ENCODE data around the gene SPATA31D3. TPM values are rescaled to one million over a fixed set of nuclear protein-coding genes. Genes with fewer than 3 reads are reported as not detected.
"Not testable (repeated sequence)": the region's sequence is repeated elsewhere in the genome, so short reads cannot be mapped to it uniquely, and the experiment has no call there.

SPATA31D3 gene
- not detected in 2 replicates for total RNA-seq (2021; fragmentation: NEBNext Ultra II Directional; extraction: Animal tissue kit (Norgen Biotek cat#: 25700))
- not detected in 2 replicates for polyA plus RNA-seq (2011; rRNA removed)
- not detected for polyA plus RNA-seq (2011; cell fraction: cytosol; rRNA removed)
- not detected for polyA plus RNA-seq (2011; cell fraction: nucleus; rRNA removed)
- not detected in 4 replicates for polyA plus RNA-seq (2012, experiment 1 of 2)
- polyA plus RNA-seq (2012, experiment 2 of 2) = not detected
- not detected for polyA plus RNA-seq (2013, experiment 1 of 2)
- not detected for polyA plus RNA-seq (2013, experiment 2 of 2)
- not detected in 2 replicates for polyA minus RNA-seq (2011; rRNA and poly(A)+ RNA removed)
- polyA minus RNA-seq (2011; cell fraction: cytosol; rRNA and poly(A)+ RNA removed) = not detected
- polyA minus RNA-seq (2011; cell fraction: nucleus; rRNA and poly(A)+ RNA removed) = not detected
- long read RNA-seq, experiment 1 = 0 reads
- long read RNA-seq, experiment 2 = 0 reads

DNA sequence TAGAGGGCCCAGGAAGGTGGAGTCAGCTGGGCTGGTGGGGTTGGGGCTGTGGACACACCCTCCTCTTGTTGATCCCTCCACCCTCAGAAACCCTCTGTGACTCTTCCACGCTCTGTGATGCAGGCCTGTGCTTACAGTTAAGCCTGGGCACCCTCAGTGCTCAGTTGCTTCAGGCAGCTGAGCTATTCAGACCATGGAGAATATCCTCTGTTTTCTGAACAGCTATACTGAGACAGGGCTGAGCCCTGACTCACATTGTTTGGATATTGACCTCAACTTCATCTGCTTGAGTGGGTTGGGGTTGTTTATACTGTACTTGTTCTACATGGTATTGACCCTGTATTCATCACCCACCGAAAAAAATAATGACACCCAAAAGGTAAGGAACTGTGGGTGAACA is at the start of gene SPATA31D3:
SPATA31D3 (plus strand) TSS at position 108 of the 400 bp plus-strand sequence; CDS start at position 194, 86 bp downstream.
- H2AFZ ChIP-seq (ENCODE audit: low read length); H3K4me3 ChIP-seq (ENCODE audit: extremely low read depth in 1 of 4, insufficient read depth in 2 of 4, low read depth in 3 of 4, low read length in 4 of 4); H4K20me1 ChIP-seq (replicated peaks in 1 of 2; ENCODE audit: control insufficient read depth in 1 of 2, insufficient read depth in 2 of 2, low read length in 2 of 2); H3K27me3 ChIP-seq (replicated peaks in 1 of 4; ENCODE audit: control insufficient read depth in 3 of 4, extremely low read depth in 1 of 4, insufficient read depth in 3 of 4, low read length in 3 of 4); FAIRE-seq; H3K79me2 ChIP-seq (ENCODE audit: control insufficient read depth in 1 of 2, insufficient read depth in 2 of 2, low read length in 2 of 2); H3K23ac ChIP-seq (ENCODE audit: insufficient read length); CTCF ChIA-PET (ENCODE audit: partially characterized antibody); H3K9ac ChIP-seq (replicated peaks in 1 of 4; ENCODE audit: extremely low read depth in 1 of 4, low read depth in 3 of 4, low read length in 3 of 4); H3K9me3 ChIP-seq (ENCODE audit: insufficient read depth in 2 of 2, low read depth in 1 of 2, low read length in 1 of 2); H3K4me1 ChIP-seq (replicated peaks in 1 of 4; ENCODE audit: control insufficient read depth in 3 of 4, insufficient read depth in 4 of 4, low read length in 3 of 4); H3K56ac ChIP-seq (replicated peaks; ENCODE audit: insufficient read length, low read depth, low read length); H2AK5ac ChIP-seq (ENCODE audit: low read depth, low read length); H4K5ac ChIP-seq (ENCODE audit: insufficient read length, low read depth, low read length); H2BK5ac ChIP-seq (ENCODE audit: low read depth, low read length); H3K79me1 ChIP-seq (ENCODE audit: low read depth, low read length); H2BK12ac ChIP-seq (ENCODE audit: low read depth, low read length); H3K4me2 ChIP-seq (ENCODE audit: insufficient read depth in 1 of 2, low read depth in 2 of 2, low read length in 2 of 2); H3K23me2 ChIP-seq (ENCODE audit: low read depth, low read length); H3K18ac ChIP-seq (ENCODE audit: extremely low read depth, low read length); H3K4ac ChIP-seq (replicated peaks; ENCODE audit: insufficient read length, low read depth, low read length); H2BK20ac ChIP-seq (ENCODE audit: low read length); H2BK15ac ChIP-seq (ENCODE audit: low read length); H3K14ac ChIP-seq (ENCODE audit: insufficient read length); H2BK120ac ChIP-seq (replicated peaks; ENCODE audit: low read depth, low read length); H4K91ac ChIP-seq (replicated peaks; ENCODE audit: insufficient read length, low read length); H3K27ac ChIP-seq (ENCODE audit: low read depth, low read length); H4K8ac ChIP-seq (ENCODE audit: extremely low read depth, insufficient read depth, low read length); H3K36me3 ChIP-seq (ENCODE audit: control insufficient read depth in 2 of 4, insufficient read depth in 4 of 4, low read length in 3 of 4); DNase-seq (ENCODE audit: low read depth in 1 of 2, low spot score in 2 of 2); POLR2A ChIA-PET (ENCODE audit: partially characterized antibody): not testable (repeated sequence)
- whole genome bisulfite sequencing, 2 experiments (ENCODE audit: extremely low coverage in 1 of 2, insufficient coverage in 1 of 2, insufficient read length in 1 of 2, insufficient replicate concordance in 2 of 2, low coverage in 1 of 2, low lambda C conversion rate in 2 of 2, missing lambda C conversion rate in 1 of 2) = no CpG with 5 or more reads among the region's 2 CpGs

Data from H1 (cell line).